ENCODE measurements around the gene OR11L1.

OR11L1 gene

DNA sequence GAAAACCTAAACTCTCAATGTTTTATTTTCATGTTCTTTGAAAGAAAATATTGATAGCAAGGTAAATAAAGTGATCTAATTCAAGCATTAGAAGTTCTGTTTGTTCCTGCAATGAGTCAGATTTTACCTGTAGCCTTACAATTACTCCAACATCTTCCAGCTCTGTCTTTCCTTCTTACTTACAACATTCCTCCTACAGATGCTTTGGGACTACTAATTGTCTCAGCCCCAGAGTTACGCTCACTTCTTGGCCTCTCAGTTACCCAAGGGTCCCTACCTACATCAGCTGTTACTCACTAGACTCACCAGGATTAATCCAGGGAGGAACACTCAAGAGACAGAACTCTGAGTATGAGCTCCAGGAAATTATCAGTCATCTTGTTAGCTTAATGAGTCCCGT lies 44.2 kb downstream of the OR11L1 start:
- no peak for DNase-seq (ENCODE audit: low read depth)

Data from stimulated activated CD8-positive, alpha-beta memory T cell treated with anti-CD3 and anti-CD28 coated beads, Interleukin-12 subunit alpha, Interleukin-12 subunit beta, amount 100 ng/mL, for 4 hours (primary cell).